NCI-H82 treated with DMSO at 0.1 percent for 48 hours (cell line): ENCODE results near the gene EXOC4.
A peak's percentile ranks its signal among the peaks of the same experiment; 100 is the strongest.
"Not testable (repeated sequence)": the region's sequence is repeated elsewhere in the genome, so short reads cannot be mapped to it uniquely, and the experiment has no call there.

Experiments
- DNase-seq: peaks from one replicate; lab custom pipeline; 2025; ENCODE audit not compliant: unreplicated experiment; lab: John Stamatoyannopoulos, UW

The EXOC4 gene

DNA sequence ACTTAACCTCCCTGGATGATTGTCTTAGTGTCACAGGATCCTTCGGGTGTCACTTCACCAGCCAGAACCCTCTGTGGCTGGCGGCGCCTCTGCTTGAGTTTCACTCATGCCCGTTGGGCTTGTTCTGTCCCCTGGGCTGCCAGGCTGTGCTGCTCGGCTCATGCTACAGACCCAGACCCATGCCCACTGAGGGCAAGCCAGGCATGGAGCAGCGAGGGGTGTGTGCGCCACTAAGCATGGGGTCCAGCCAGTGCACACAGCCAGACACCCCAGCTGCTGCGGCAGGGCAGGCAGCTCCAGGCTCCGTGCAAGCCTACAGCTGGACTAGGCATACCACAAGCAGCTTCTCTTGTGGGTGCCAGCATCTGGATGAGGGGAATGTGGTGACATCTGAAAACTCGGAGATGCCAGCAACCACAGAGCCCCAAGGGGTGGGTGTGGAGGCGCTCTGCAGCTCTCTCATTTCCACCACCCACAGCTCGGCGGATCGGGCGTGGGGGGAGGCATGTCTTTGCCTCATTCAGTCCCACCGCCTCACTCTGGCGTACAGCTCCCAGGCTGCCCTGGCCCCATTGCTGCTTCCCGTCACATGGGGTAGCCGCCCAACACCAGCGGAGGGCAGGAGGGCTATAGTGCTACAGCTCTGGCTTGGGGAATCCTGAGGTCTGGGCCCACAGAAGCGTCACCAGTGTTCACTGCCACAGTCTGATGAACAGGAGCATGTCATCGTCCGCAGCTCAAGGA lies 604.7 kb downstream of the EXOC4 start:
- no peak for DNase-seq

DNA sequence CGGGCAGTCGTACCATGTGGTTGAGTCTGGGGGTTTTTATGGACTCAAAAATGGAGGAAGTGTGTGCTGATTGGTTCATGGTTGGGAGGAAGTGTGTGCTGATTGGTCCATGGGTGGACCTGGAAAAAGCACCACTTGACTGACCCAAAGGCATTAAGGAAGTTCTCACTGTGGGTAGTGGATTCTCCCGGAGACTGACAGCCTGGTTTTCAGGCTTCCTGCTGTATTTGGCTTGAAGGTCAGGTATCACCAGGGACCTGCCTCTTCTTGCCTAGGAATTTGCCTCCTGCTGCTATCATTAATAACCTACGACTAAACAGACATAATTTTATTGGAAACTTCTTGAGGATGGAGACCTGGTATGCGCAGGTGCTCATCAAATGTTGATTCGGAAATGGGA lies 605.4 kb downstream of the EXOC4 start:
- no peak for DNase-seq

DNA sequence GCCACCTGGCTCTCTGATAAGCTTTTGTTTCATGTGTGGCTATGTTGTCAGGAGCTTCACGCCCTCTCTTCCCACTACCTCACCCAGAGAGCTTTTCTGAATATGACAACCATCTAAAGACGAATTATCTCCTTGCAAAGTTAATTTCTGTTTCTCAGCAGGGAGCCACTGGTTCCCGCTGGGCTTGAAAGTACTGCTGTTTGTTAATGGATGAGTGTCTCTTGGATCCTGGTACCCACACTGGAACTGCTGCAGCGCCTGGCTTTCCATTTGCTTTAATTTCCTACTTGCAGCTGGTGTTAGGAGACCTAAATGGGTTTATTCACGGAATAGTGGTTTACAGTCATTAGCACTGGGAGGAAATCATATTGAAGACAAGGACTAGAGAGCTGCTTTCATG lies 606.4 kb downstream of the EXOC4 start:
- no peak for DNase-seq

DNA sequence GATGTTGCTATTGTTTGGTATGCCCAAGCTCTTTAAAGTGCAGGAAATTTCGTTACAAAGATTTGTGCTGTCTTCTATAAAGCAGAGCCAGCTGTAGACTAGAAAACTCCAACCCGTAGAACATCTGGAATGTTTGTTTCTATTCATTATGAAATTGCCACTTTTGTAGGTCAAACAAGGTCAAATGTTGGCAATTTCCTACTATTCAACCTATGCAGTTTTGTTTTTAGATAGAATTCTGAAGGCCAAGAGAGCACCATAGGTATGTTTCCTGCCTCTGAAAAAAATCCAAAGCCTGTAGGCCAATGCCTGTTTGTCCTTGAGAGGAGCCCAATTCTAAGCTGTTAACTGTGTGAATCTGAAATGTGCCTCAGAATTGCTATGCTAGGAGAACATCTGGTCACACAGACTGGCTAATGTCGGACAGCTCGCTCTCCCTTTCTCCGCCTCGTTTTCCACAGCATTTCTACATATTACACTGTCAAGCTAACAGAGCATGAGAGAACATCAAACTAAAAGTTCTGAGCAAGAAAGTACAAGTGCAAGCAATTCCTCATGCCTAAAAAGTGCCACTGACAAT lies 607.1 kb downstream of the EXOC4 start:
- no peak for DNase-seq

DNA sequence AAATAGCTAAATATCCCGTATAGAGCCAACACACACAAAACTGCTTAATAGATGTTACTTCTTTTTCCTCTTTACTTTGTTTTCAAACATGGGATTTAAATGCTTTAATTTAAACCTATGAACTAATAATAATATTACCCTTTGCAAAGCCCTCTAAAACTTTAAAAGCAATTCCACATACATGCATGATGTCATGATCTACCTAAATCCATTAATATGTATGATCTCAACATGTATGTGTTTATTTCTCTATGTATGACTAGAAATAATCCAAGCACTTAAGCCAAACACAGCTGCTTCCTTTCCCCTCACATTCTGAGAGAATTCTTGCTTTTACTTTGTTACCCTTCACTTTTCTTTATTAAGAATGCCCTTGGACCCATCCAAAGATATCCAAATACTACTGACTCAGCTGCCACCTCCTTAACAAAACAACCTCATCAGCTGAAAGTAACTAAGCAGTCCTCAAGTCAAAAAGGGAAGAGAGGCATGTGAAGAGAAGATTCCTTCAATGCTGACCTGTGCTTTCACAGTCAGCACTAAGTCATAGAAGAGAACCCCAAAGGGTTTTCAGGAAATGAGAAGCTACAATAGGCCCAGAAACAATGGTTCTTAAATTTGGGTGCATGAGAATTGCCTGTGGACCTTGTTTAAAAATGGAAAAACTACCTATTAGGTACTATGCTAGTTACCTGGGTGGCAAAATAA lies 607.9 kb downstream of the EXOC4 start:
- DNase-seq: no peak

DNA sequence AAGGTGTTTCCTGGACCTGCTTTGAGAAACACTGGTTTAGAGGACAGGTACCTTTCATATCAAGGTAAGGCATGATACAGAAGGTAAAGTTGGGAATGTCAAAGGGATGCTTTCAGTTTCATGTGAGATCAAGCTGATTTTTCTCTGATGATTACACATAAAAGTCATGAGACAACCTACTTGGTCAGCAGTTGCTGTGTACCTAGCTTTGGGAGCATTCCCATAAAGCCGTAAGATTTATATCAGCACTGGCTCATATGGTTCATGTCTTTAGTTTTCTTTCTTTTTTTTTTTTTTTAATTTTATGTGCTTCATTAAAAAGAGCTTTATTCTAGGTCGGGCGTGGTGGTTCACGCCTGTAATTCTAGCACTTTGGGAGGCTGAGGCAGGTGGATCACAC lies 609.0 kb downstream of the EXOC4 start:
- DNase-seq: no peak

DNA sequence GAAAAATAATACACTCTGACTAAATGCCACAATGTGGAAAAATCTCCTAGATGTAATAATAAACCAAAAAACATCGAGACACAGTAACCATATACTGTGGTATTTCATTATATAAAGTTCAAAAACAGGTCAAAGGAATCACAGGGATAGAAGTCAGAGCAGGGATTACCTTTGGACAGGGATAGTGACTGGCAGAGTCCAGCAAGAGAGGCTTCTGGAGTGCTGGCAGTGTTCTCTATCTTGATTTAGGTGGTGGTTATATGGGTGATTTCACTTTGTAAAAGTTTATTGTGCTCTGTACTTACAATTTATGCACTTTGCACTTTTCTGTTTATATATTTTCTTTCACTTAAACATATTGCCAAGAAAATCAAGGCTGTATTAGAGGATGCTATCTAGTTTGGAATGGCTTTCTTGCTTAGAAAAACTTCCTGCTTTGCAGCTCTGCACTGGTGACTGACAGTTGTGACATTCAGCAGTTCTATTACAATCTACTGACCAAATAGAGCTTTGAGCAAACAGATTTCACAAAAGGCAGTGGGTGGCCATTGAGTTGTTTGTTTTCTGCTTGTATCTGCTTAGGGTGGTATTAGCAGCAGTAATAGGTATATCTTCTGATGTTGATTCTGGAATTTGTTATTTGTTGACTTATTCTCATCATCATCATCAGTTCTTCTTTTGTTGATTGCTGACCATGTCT lies 610.6 kb downstream of the EXOC4 start:
- DNase-seq: no peak

DNA sequence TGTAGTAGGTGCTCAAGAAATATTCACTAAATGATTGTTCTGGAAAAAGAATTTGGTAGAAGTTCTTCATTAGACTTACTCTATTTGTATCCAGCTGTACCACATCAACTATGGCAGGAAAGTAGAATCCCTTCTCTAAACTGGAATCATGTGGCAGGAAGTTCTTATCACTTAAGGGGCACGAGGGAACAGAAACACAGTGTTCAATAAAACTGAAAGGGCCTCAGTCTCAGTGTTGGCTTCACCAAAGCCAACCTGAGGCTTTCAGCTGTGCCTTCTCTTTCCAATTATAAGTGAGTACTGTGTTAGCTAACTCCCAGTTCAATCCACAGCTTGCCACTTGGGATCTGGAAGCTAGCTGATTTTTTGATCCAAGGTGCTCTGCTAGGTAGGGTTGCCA lies 616.7 kb downstream of the EXOC4 start:
- no peak for DNase-seq

DNA sequence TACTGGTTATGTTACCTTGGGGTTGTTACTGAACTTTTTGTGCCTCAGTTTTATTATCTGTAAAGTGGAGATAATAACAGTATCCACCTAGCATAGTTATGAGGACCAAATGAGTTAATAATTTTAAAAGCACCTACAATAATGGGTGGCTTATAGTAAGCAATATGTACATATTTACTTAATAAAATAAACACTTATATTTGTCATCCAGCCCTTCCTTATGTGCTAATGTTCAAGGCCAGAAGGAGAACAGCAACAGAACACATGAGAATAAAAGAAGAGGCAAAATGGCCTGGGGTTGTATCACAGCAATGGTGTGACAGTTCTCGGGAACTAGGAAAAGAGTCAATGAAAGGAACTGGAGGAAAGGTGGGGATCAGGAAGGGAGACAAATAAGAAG lies 618.9 kb downstream of the EXOC4 start:
- no peak for DNase-seq

DNA sequence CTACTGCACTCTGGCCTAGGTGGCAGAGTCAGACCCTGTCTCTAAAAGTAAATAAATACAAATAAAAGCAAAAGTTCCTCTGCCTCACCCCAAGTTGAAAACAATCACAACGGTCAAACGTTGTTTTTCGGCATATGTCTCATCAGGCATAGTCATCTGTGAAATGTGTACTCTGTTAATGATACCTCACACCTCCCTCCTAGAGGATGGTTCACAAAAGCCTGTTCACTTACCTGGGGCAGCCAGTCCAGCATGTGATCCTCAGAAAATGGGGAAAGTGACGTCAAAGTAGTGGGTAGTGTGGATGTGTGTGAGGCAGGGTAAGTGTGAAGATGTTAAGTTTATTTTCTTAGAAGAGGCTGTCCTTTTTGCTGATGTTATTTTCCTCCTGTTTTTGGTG lies 620.3 kb downstream of the EXOC4 start:
- DNase-seq: no peak

DNA sequence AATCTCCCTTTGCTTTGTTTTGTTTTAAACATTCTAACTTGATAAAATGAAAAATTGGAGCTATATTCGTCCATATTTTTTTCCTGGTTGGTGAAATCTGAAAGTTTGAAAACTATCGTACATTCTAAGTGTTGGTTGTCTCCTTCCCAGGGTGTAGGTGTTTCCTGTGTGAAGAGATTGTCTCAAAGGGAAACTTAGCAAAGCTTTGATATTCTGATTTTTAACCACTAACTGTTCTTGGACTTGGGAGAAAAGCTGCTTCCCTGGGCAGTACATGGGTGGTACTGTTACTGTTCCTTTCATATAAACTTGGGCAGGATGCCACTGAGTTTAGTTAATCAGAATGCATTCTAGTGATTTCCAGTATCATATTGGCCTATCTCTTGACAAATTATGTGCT lies 620.8 kb downstream of the EXOC4 start:
- DNase-seq: no peak

DNA sequence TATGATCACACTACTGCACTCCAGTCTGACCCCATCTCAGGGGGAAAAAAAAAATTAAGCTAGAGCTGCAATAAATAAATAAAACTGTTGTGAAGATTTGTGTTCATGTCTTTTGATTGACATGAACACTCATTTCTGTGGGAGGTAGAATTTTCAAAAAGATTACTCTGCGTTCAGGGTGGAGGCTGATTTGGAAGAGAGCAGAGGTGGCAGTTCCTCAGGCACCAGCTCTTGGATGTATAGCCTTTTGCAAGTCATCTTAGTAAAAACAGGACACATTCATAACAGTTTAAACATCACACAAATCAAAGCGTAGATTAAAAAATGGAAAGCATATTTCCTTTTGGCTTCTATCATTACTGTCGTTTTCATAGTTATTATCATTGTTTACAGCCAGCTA lies 630.7 kb downstream of the EXOC4 start:
- no peak for DNase-seq

DNA sequence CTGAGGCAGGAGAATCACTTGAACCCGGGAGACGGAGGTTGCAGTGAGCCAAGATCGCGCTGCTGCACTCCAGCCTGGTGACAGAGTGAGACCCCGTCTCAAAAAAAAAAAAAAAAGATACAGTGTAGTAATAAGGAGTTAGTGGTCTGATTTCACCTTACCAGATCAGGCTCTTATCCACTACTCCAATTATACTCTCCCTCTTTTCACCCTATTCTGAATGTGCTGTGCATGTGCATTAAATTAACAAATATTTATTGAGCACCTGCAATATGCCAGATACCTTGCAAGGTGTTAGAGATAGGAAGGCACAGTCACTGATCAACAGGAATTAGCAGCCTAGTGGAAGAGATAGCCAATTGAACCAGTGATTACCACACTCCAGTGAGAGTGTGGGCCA lies 632.3 kb downstream of the EXOC4 start:
- no peak for DNase-seq

DNA sequence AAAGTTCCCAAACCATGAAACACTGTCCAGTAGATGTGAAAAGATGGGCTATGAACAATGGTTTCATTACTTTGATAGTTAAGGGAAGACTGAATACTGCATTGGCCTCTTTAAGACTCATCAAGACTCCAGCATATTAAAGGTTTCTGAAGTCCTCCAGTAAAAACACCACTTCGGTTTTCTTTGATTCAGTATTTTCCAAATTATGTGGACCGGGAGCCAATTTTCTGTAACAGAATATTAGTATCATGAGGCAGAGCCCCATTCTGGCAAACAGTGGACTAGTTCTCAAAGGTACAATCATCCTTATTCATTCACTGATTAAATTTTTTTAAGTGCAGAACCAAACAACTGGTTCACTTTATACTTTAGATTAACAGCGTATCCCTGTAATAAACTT lies 633.2 kb downstream of the EXOC4 start:
- no peak for DNase-seq

DNA sequence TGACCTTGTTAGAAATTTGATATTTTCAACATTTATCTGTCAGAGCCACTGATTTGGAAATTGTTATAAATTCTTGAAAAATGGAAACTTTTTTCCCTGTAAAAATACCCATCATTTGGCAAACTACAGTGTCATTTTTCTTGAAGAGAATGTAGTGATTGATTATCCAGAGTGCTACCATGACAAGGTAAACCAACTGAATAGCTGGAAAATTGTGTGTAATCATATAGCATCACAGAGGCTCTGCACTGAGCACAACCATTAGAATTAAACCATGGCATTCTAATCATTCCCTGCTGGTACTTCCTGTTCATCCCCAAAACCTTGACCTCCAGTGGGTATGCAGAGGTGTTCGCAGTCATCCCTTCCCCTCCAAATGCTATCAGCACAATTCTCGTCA lies 633.9 kb downstream of the EXOC4 start:
- no peak for DNase-seq

DNA sequence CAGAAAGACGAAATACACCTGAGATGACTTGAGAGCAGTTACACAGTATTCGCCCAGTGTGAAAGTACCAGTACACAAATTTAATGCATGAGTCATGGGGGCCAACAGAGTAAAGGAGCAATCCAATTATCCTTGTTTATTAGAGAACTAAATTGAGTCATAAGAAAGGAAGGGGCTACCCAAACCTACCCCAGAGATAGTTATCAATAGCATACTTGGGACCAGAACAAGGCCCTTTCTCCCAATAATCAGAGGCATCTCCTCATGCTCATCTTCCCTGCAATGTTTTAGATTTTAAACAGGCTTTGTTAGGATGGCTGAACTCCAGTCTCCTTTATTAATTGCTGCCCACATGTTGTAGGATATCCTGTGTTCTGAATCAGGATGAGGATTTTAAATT lies 634.6 kb downstream of the EXOC4 start:
- DNase-seq: peak; percentile 69

DNA sequence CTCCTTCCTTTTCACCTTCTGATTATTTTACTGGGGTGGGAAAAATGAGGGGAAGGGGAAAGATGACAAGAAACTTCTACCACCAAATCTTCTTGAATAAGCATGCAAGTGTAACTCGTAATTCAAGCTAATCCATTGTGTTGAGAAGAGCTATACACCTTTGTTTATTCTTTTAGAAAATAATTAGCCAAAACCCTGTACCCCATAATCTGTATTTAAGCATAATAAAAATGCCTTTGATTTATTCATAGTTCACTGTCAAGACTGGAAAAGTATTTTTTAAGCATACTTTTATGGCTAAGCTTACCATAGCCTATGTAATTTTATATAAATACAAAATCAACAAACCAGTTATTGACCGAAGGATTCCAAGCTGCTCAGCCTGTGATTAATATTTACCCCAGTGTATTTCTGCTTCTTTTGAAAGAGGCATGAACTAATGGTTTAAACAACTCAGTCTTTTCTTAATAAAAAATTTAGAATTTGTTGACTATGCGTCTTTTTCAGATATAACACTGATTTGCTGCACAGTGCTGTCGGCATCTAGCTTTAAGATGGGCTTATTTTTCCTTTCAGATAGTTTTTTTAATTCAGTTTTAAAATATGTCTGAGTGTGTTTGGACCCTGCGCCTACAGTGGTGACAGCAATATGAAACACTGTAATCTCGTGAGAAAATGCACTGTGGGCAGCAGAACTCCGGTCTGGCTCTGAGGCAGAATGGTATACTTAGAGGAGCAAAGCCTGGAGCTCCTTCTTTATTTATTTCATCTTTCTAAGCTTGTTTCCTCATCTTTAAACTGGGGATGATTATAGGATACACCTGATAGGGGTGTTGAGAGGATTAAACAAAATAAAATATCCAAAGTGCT lies 635.4 kb downstream of the EXOC4 start:
- no peak for DNase-seq

DNA sequence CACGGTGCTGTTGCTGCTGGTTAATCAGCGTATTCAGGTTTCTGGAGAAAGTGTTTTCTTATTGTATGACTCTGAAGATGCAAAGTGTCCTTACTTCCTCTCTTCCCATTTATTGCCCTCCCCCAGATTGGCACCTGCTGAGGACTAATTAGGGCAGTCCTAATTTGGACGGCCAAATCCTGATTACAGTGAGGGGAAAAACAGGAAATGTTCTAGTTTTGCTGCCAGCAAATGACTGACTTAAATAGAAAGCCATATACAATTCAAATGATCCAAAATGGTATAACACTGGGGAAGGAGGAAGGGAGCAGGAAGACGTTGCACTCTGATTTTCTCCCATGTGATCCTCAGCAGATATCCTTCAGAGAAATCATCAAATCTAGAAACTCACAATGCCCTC lies 651.9 kb downstream of the EXOC4 start:
- no peak for DNase-seq

DNA sequence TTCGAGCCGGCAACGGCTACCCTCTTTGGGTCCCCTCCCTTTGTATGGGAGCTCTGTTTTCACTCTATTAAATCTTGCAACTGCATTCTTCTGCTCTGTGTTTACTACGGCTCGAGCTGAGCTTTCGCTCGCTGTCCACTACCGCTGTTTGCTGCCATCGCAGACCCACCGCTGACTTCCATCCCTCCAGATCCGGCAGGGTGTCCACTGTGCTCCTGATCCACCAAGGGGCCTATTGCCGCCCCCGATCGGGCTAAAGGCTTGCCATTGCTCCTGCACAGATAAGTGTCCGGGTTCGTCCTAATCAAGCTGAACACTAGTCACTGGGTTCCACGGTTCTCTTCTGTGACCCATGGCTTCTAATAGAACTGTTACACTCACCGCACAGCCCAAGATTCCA lies 653.7 kb downstream of the EXOC4 start:
- DNase-seq: not testable (repeated sequence)

DNA sequence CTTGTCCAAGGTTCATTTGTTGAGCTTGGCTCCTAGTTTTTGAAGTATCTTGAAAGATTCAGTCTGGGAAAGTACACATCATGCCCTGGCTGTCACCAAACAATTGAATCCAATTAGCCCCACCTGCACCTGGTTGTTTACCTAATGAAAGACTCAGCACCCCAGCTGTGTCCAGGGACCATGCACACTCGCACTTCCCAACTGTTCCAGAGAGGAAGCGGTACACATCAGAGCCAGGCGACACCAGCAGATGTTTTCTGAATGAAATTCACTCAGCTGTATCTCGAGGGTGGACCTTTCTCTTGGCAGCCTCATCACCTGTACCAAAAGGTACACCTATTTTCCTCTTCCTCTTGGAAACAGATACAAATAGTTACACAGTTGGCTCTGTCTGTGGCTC lies 657.9 kb downstream of the EXOC4 start:
- DNase-seq: peak; percentile 5

DNA sequence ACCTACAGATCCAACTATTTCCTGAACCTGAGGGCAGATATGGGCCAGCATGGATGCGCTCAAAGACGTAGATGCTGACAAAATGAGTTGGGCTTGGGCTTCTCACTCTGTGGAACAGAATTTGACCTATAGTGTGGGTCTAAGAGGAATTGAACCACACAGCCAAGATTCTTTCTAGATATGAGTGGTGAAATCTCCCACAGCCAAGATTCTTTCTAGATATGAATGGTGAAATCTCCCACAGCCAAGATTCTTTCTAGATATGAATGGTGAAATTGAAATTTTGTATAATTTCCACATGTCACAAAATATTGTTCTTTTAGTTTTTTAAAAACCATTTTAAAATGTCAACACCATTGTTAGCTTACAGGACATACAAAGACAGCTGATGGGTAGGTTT lies 658.8 kb downstream of the EXOC4 start:
- no peak for DNase-seq
